Ascending aorta (tissue), 2 donors: ENCODE data around the gene ZKSCAN1. TPM values are rescaled to one million over a fixed set of nuclear protein-coding genes. Genes with fewer than 3 reads are reported as not detected.

ENCODE experiments used
- DNase-seq, 2 donors: peaks; one replicate each; pipeline ENCODE4 v3.0.0-alpha.2; 2019; ENCODE audit warnings: low spot score in 2 of 2
- H3K27ac ChIP-seq, 2 donors: fragments of 200-600 bp; sonication (generic); one replicate each; pipeline ENCODE4 v1.5.1; 2016 to 2017; ENCODE audit warnings: mild to moderate bottlenecking in 1 of 2
- H3K27me3 ChIP-seq: fragments of 200-600 bp; sonication (generic); one replicate; pipeline ENCODE4 v1.5.1; 2017
- H3K36me3 ChIP-seq, 2 donors: fragments of 200-600 bp; sonication (generic); one replicate each; pipeline ENCODE4 v1.5.1; 2016
- H3K4me1 ChIP-seq, 2 donors: fragments of 200-600 bp; sonication (generic); one replicate each; pipeline ENCODE4 v1.5.1; 2016 to 2017; ENCODE audit warnings: mild to moderate bottlenecking in 1 of 2
- H3K4me3 ChIP-seq, 2 donors: fragments of 200-600 bp; sonication (generic); one replicate each; pipeline ENCODE4 v1.5.1; 2016 to 2017; ENCODE audit warnings: mild to moderate bottlenecking in 1 of 2
- H3K9me3 ChIP-seq, 2 donors: fragments of 200-600 bp; sonication (generic); one replicate each; pipeline ENCODE4 v1.5.1; 2016
- intact Hi-C: fragments of 100-400 bp; cut with DNase I; formaldehyde crosslinking; loops from one replicate; pipeline ENCODE4 v1.15.1; 2023
- total RNA-seq: library from RNA; depleted of rRNA; stranded (reverse); fragments of >200 nt; gene quantifications from one replicate; pipeline ENCODE4 v1.1.0, GENCODE V29; 2016
- TF ChIP-seq, protein P1 (sequence below), 3 experiments: fragments of 200-600 bp in 2 of 3; fragments of 450-650 bp in 1 of 3; sonication (generic) in 2 of 3; IDR thresholded peaks; one replicate each; pipeline ENCODE4 v1.5.1; 2016 to 2019; ENCODE audit warnings: antibody characterized with exemption in 3 of 3, mild to moderate bottlenecking in 1 of 3, moderate library complexity in 1 of 3

The ZKSCAN1 gene
- total RNA-seq, 1 donor from 2014 or later: 19.9 TPM

DNA sequence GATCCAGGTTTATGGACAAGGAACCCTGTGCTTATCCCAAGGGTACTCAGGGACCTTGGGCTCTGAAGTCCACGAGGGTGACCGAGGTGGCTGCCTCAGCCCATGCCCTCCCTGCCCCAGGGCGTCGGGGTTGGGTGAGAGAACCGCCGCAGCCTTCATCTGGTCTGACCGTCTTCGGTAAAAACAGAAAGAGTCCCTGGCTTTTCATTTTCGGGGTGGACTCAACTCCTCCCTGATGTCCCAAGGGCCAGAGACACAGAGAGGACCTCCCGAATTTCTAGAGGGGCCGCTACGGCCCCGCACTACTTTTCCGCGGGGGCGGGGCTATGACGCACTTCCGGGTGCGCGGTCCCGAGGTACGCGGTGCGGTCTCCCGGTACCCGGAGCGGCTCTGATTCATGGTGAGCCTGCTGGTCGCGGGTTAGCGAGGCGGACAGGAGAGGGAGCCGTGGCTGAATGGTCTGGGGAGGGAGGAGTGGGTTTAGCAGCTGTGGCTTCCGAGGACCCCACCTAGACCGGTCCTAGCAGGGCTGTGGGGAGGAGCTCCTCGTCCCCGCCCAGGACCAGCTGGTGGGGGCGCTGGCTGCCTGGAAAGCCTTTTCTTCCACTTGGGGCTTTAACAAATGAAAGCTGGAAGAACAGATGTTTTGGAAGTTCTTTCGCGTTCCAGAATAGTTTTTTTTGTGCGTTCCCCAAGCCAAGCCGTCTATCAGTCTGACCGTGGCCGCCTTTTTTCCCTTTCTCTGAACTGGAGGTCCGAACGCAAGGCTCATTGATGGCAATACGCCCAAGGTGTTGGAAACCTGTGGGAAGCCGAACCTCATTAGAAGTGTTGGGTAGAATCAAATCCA, 34.3 kb downstream of the ZKSCAN1 start, which contains the start of gene ZSCAN21:
ZSCAN21 (plus strand) TSS at position 334 of the 851 bp plus-strand sequence. CDS start 7,233 bp downstream, outside the sequence.
- intact Hi-C loops: loop anchor here (1.0 kb wide), 3 partner anchors 32 to 51 kb away; partner anchors contain the start of genes ZKSCAN1 and ZNF3
- H3K36me3 ChIP-seq: no peaks in the 10 kb centered on the region
- peak within 1 kb of the TSS; percentile 87 to 97 for H3K27ac ChIP-seq
- peaks cover 5 to 9% of the 10 kb centered on the region in 2 donors for H3K4me1 ChIP-seq
- no peaks in the 10 kb centered on the region for H3K27me3 ChIP-seq
- peak; percentile 57 to 93 for DNase-seq
- peak within 1 kb of the TSS; percentile 65 to 88 for H3K4me3 ChIP-seq
- no peaks in the 10 kb centered on the region for H3K9me3 ChIP-seq
- TF ChIP-seq, protein P1, sequence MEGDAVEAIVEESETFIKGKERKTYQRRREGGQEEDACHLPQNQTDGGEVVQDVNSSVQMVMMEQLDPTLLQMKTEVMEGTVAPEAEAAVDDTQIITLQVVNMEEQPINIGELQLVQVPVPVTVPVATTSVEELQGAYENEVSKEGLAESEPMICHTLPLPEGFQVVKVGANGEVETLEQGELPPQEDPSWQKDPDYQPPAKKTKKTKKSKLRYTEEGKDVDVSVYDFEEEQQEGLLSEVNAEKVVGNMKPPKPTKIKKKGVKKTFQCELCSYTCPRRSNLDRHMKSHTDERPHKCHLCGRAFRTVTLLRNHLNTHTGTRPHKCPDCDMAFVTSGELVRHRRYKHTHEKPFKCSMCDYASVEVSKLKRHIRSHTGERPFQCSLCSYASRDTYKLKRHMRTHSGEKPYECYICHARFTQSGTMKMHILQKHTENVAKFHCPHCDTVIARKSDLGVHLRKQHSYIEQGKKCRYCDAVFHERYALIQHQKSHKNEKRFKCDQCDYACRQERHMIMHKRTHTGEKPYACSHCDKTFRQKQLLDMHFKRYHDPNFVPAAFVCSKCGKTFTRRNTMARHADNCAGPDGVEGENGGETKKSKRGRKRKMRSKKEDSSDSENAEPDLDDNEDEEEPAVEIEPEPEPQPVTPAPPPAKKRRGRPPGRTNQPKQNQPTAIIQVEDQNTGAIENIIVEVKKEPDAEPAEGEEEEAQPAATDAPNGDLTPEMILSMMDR (IDR thresholded peaks at IDR 0.05): peak in 2 of 3 experiments; percentile 23 to 29

DNA sequence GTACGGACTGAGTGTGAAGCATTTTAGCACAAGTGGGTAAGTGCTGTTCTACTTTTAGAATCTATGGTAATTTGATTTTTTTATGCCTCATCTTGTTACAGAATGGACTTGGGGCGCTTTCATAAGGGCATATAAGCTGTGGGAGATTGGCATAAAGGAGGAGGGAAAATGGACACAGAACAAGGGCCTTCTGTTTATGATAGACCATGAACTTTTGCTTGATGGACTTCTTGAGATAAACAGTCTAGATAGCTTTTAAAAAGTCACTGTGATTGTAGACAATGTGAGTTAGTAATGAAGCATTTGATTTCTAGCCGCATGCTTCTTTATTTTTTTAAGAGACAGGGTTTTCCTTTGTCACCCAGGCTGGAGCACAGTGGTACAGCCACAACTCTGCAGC, 36.2 kb downstream of the ZKSCAN1 start:
- no peak for DNase-seq
- peaks cover 5 to 9% of the 10 kb centered on the region in 2 donors for H3K4me1 ChIP-seq
- TF ChIP-seq, protein P1 (IDR thresholded peaks at IDR 0.05): no peak
- no peak overlapping the region for H3K4me3 ChIP-seq
- H3K9me3 ChIP-seq: no peaks in the 10 kb centered on the region
- intact Hi-C loops: no loop called here
- H3K27me3 ChIP-seq: no peaks in the 10 kb centered on the region
- H3K27ac ChIP-seq: no peak overlapping the region
- H3K36me3 ChIP-seq: peaks cover 0 to 3% of the 10 kb centered on the region in 2 donors

DNA sequence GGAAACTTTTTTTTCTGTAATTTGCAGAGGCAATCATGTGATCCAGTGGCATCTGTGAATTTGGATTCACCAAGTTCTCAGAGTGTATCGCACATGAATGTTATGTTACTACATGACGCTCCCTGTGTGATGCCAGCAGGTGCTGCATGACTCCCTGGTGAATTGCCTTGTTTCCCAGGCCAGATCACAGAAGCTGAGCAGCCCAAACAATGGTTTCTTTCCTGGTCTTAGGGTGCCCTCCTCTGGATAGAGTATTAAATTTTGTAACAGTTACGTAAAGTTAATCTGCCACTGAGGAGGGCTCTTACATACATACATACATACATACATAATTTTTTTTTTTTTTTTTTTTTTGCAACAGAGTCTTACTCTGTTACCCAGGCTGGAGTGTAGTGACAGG, 37.8 kb downstream of the ZKSCAN1 start:
- Histone ChIP-seq H3K4me3 (no peak overlapping the region), H3K4me1 (peaks cover 5 to 9% of the 10 kb centered on the region in 2 donors), H3K9me3 (no peaks in the 10 kb centered on the region), H3K27me3 (no peaks in the 10 kb centered on the region), H3K27ac (no peak overlapping the region), H3K36me3 (peaks cover 15 to 19% of the 10 kb centered on the region in 2 donors)
- intact Hi-C loops: no loop called here
- DNase-seq: no peak
- TF ChIP-seq, protein P1 (IDR thresholded peaks at IDR 0.05): no peak

DNA sequence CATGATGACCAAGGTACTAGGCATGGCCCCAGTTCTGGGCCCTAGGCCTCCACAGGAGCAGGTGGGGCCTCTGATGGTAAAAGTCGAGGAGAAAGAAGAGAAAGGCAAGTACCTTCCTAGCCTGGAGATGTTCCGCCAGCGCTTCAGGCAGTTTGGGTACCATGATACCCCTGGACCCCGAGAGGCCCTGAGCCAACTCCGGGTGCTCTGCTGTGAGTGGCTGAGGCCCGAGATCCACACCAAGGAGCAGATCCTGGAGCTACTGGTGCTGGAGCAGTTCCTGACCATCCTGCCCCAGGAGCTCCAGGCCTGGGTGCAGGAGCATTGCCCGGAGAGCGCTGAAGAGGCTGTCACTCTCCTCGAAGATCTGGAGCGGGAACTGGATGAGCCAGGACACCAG, 41.6 kb downstream of the ZKSCAN1 start:
- intact Hi-C loops: no loop called here
- no peaks in the 10 kb centered on the region for H3K9me3 ChIP-seq
- no peak overlapping the region for H3K4me3 ChIP-seq
- no peak for DNase-seq
- no peaks in the 10 kb centered on the region for H3K4me1 ChIP-seq
- no peak overlapping the region for H3K27ac ChIP-seq
- H3K27me3 ChIP-seq: no peaks in the 10 kb centered on the region
- TF ChIP-seq, protein P1 (IDR thresholded peaks at IDR 0.05): no peak
- H3K36me3 ChIP-seq: peaks cover 49 to 53% of the 10 kb centered on the region in 2 donors

DNA sequence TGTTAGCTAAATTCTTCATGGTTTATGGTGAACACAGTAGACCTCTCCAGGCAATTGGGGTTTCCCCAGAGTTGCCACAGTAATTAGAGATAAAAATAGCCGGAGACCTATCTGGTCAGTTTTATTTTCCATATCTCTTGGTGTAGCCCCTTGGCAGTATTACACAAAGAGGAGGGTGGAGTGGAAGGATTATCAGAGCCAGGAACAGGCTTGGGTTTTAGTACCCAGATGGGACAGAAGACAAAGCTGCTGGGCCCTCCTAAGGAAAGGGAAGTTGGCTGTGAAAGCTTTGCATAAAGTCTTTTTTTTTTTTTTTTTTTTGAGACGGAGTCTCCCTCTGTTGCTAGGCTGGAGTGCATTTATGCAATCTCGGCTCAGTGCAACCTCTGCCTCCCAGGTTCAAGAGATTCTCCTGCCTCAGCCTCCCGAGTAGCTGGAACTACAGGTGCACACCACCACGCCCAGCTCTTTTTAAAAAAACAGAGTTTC, 43.9 kb downstream of the ZKSCAN1 start:
- intact Hi-C loops: no loop called here

More for the DNA sequence above, 43.9 kb downstream of the ZKSCAN1 start:
- H3K4me3 ChIP-seq: no peak overlapping the region
- TF ChIP-seq, protein P1 (IDR thresholded peaks at IDR 0.05): no peak
- H3K4me1 ChIP-seq: no peaks in the 10 kb centered on the region
- H3K9me3 ChIP-seq: no peaks in the 10 kb centered on the region
- no peak for DNase-seq
- H3K27me3 ChIP-seq: no peaks in the 10 kb centered on the region
- no peak overlapping the region for H3K27ac ChIP-seq
- H3K36me3 ChIP-seq: peaks cover 62 to 66% of the 10 kb centered on the region in 2 donors
